ENCODE results near the gene TMEM239.

GRCh38 chr20:2837221-2837960 lies 21.2 kb downstream of the TMEM239 start:
- TF ChIP-seq EZH2 (IDR thresholded peaks at IDR 0.05; ENCODE audit: low read length) (no peak), CTCF (optimal IDR thresholded peaks at IDR 0.05 in 1 of 3, IDR thresholded peaks at IDR 0.05 in 1 of 3, conservative IDR thresholded peaks at IDR 0.05 in 1 of 3; ENCODE audit: extremely low read depth in 1 of 3, insufficient read depth in 2 of 3, low read length in 3 of 3) (no peak)

Data from keratinocyte (primary cell).